PC-9 (cell line): ENCODE data around the gene MAP3K4. TPM values are rescaled to one million over a fixed set of nuclear protein-coding genes. Genes with fewer than 3 reads are reported as not detected.

ENCODE experiments used
- BruUV-seq: library from RNA; stranded (reverse); fragments of 400-500 nt; replicated peaks from 2 replicates; lab custom pipeline; 2021; lab: Mats Ljungman, UMichigan
- CTCF ChIA-PET: fragments of 300-600 bp; sonication (Branson Sonifier 250); formaldehyde crosslinking; loops from one replicate; lab custom pipeline; 2022; ENCODE audit warnings: antibody characterized with exemption; lab: Charles Lee
- POLR2A ChIA-PET: fragments of 300-600 bp; sonication (Branson Sonifier 250); formaldehyde crosslinking; loops from one replicate; lab custom pipeline; 2022; ENCODE audit warnings: antibody characterized with exemption; ENCODE audit not compliant: unreplicated experiment; lab: Charles Lee
- DNase-seq, 2 experiments: peaks; one replicate each; pipeline versions ENCODE4 v3.0.0 to v3.0.0-alpha.2; 2015 to 2022; ENCODE audit warnings: mixed read lengths in 1 of 2
- H2AFZ ChIP-seq: fragments of 200-600 bp; sonication (generic); 2 replicates; pipeline ENCODE4 v1.8.1; 2017; ENCODE audit warnings: antibody characterized with exemption
- H3F3A ChIP-seq: fragments of 200-600 bp; sonication (generic); 2 replicates; pipeline ENCODE4 v1.8.1; 2017; ENCODE audit warnings: antibody characterized with exemption, mild to moderate bottlenecking, low read depth; ENCODE audit not compliant: insufficient read depth
- H3K27ac ChIP-seq: fragments of 200-600 bp; sonication (generic); 2 replicates; pipeline ENCODE4 v1.6.1; 2016; ENCODE audit warnings: mixed run types
- H3K27me3 ChIP-seq: fragments of 200-600 bp; sonication (generic); 2 replicates; pipeline ENCODE4 v1.6.1; 2016; ENCODE audit warnings: low read depth, mixed run types; ENCODE audit not compliant: insufficient read depth
- H3K36me3 ChIP-seq: fragments of 200-600 bp; sonication (generic); 2 replicates; pipeline ENCODE4 v1.6.1; 2016; ENCODE audit warnings: low read depth, mixed run types
- H3K4me1 ChIP-seq: fragments of 200-600 bp; sonication (generic); replicated peaks from 2 replicates; pipeline ENCODE4 v1.6.1; 2016; ENCODE audit warnings: mixed run types; ENCODE audit not compliant: insufficient read depth
- H3K4me2 ChIP-seq: fragments of 200-600 bp; sonication (generic); 2 replicates; pipeline ENCODE4 v1.6.1; 2017; ENCODE audit warnings: mixed run types
- H3K4me3 ChIP-seq: fragments of 200-600 bp; sonication (generic); 2 replicates; pipeline ENCODE4 v1.6.1; 2016; ENCODE audit warnings: mixed run types
- H3K79me2 ChIP-seq: fragments of 200-600 bp; sonication (generic); 2 replicates; pipeline ENCODE4 v1.6.1; 2017; ENCODE audit warnings: low read depth, mixed run types
- H3K9me2 ChIP-seq: fragments of 200-600 bp; sonication (generic); 2 replicates; pipeline ENCODE4 v1.8.1; 2017; ENCODE audit warnings: mild to moderate bottlenecking; ENCODE audit not compliant: insufficient read depth
- H3K9me3 ChIP-seq: fragments of 200-600 bp; sonication (generic); 2 replicates; pipeline ENCODE4 v1.8.1; 2016; ENCODE audit warnings: low read depth; ENCODE audit not compliant: insufficient read depth
- H4K20me1 ChIP-seq: fragments of 200-600 bp; sonication (generic); 2 replicates; pipeline ENCODE4 v1.8.1; 2017; ENCODE audit not compliant: insufficient read depth
- CTCF ChIP-seq: fragments of 200-600 bp; sonication (generic); conservative IDR thresholded peaks from 2 replicates; pipeline ENCODE4 v1.6.1; 2017; ENCODE audit warnings: mixed run types, antibody characterized with exemption, mild to moderate bottlenecking, moderate library complexity
- EZH2 ChIP-seq: fragments of 200-600 bp; sonication (generic); IDR thresholded peaks from 2 replicates; pipeline ENCODE4 v1.8.0; 2017; ENCODE audit warnings: antibody characterized with exemption, low read depth
- intact Hi-C: fragments of 100-400 bp; cut with micrococcal nuclease; formaldehyde crosslinking; loops from one replicate; pipeline ENCODE4 v1.10.0; 2022; ENCODE audit not compliant: unreplicated experiment
- total RNA-seq: library from RNA; stranded (reverse); gene quantifications from 2 replicates; pipeline ENCODE4 v1.2.3, GENCODE V29; 2021

The MAP3K4 gene
- total RNA-seq, 1 experiment from 2014 or later: 13.0 TPM

- TF ChIP-seq CTCF (peak; percentile 61), EZH2 (no peak)
- H4K20me1 ChIP-seq: 0 out of 2 replicates have a peak, but pooled peaks cover 3% of the 10 kb centered on the region
- no peaks in the 10 kb centered on the region for H3K36me3 ChIP-seq
- H3K27me3 ChIP-seq: no peaks in the 10 kb centered on the region
- no peaks in the 10 kb centered on the region for H3K9me2 ChIP-seq
- ChIA-PET CTCF (no interaction called here), POLR2A (interaction anchor here (0.6 to 0.9 kb wide), 2 partner anchors 1014 to 1230 kb away, joined by 3 read pairs; partner anchors contain the start of gene ACAT2)
- H3K79me2 ChIP-seq: peaks cover 37% of the 10 kb centered on the region
- DNase-seq: peak in 1 of 2 experiments; percentile 20
- peak overlapping the region; percentile 100 for H3K4me2 ChIP-seq
- peak overlapping the region; percentile 95 for H2AFZ ChIP-seq
- peak overlapping the region; percentile 8; the same call in 1 of the 2 replicates for H3K27ac ChIP-seq
- intact Hi-C loops: no loop called here
- H3K4me3 ChIP-seq: peak overlapping the region; percentile 97
- H3K9me3 ChIP-seq: no peaks in the 10 kb centered on the region
- no TSS peak for BruUV-seq
- H3F3A ChIP-seq: peaks cover 11% of the 10 kb centered on the region; the same call in 1 of the 2 replicates
- H3K4me1 ChIP-seq: peaks cover 9% of the 10 kb centered on the region; the same call in 1 of the 2 replicates
These were observed 751 bp downstream of the MAP3K4 start for GRCh38 chr6:160992061-160992979.

- Histone ChIP-seq H3K4me3 (peak overlapping the region; percentile 97; the same call in 1 of the 2 replicates), H3K9me2 (no peaks in the 10 kb centered on the region), H3K79me2 (peaks cover 41% of the 10 kb centered on the region), H3F3A (peaks cover 11% of the 10 kb centered on the region; the same call in 1 of the 2 replicates), H3K4me1 (peaks cover 9% of the 10 kb centered on the region; the same call in 1 of the 2 replicates), H3K36me3 (no peaks in the 10 kb centered on the region), H3K4me2 (peak overlapping the region; percentile 100), H2AFZ (no peak overlapping the region), H3K9me3 (no peaks in the 10 kb centered on the region), H4K20me1 (0 out of 2 replicates have a peak, but pooled peaks cover 3% of the 10 kb centered on the region), H3K27ac (no peak overlapping the region), H3K27me3 (no peaks in the 10 kb centered on the region)
- CTCF ChIA-PET: no interaction called here
- TSS peak; percentile 31 for BruUV-seq
- POLR2A ChIA-PET: no interaction called here
- TF ChIP-seq CTCF (no peak), EZH2 (no peak)
- DNase-seq: no peak
- intact Hi-C loops: no loop called here
These were observed 1.4 kb downstream of the MAP3K4 start for GRCh38 chr6:160992980-160993314.

- Histone ChIP-seq H2AFZ (no peak overlapping the region), H3K36me3 (no peaks in the 10 kb centered on the region), H3F3A (peaks cover 11% of the 10 kb centered on the region; the same call in 1 of the 2 replicates), H3K79me2 (peaks cover 41% of the 10 kb centered on the region), H3K27me3 (no peaks in the 10 kb centered on the region), H4K20me1 (peaks cover 7% of the 10 kb centered on the region; the same call in 1 of the 2 replicates), H3K27ac (no peak overlapping the region), H3K4me3 (no peak overlapping the region), H3K4me1 (peaks cover 6% of the 10 kb centered on the region; the same call in 1 of the 2 replicates), H3K9me2 (no peaks in the 10 kb centered on the region; the same call in 1 of the 2 replicates), H3K4me2 (no peak overlapping the region), H3K9me3 (no peaks in the 10 kb centered on the region)
- ChIA-PET CTCF (no interaction called here), POLR2A (no interaction called here)
- no TSS peak for BruUV-seq
- DNase-seq: no peak
- intact Hi-C loops: no loop called here
- TF ChIP-seq CTCF (no peak), EZH2 (no peak)
These were observed 3.7 kb downstream of the MAP3K4 start for GRCh38 chr6:160995271-160995670.
